HFFc6 (cell line): ENCODE measurements around the gene CRB3. TPM values are rescaled to one million over a fixed set of nuclear protein-coding genes. Genes with fewer than 3 reads are reported as not detected.

Source experiments
- DNase-seq: peaks from one replicate; pipeline ENCODE4 v3.0.0-alpha.2; 2018
- H3K27ac Mint-ChIP-seq: 2 replicates; pipeline ENCODE4 v1.8.0; 2020; ENCODE audit warnings: mild to moderate bottlenecking, mixed read lengths
- H3K27me3 Mint-ChIP-seq: 2 replicates; pipeline ENCODE4 v1.8.0; 2021; ENCODE audit warnings: mild to moderate bottlenecking, moderate library complexity, mixed read lengths; ENCODE audit not compliant: insufficient read depth
- H3K36me3 Mint-ChIP-seq: 2 replicates; pipeline ENCODE4 v1.8.0; 2021; ENCODE audit warnings: low read depth, mixed read lengths
- H3K4me1 Mint-ChIP-seq: 2 replicates; pipeline ENCODE4 v1.8.0; 2020; ENCODE audit warnings: low read depth, mixed read lengths
- H3K4me3 Mint-ChIP-seq: 2 replicates; pipeline ENCODE4 v1.8.0; 2020; ENCODE audit warnings: mild to moderate bottlenecking, moderate library complexity, mixed read lengths
- H3K9me3 Mint-ChIP-seq: 2 replicates; pipeline ENCODE4 v1.8.0; 2020; ENCODE audit warnings: mild to moderate bottlenecking, mixed read lengths
- microRNA-seq: library from miRNA; unstranded; fragments of <30 nt; microRNA quantifications from one replicate; pipeline ENCODE4, GENCODE V29; 2019
- total RNA-seq, 6 experiments: library from RNA; stranded (reverse); fragmentation: NEBNext Ultra II Directional; extraction: Animal tissue kit (Norgen Biotek cat#: 25700); gene quantifications; 2 replicates in 1 of 6; 3 replicates in 5 of 6; pipeline ENCODE4 v1.2.3, GENCODE V29; 2021
- TF ChIP-seq, protein P1 (sequence below): fragments of 200-600 bp; sonication (generic); IDR thresholded peaks from 2 replicates; pipeline ENCODE4 v1.5.0; 2021; ENCODE audit warnings: antibody characterized with exemption, mild to moderate bottlenecking

Gene CRB3
- total RNA-seq, 6 experiments from 2014 or later, result not detected

DNA sequence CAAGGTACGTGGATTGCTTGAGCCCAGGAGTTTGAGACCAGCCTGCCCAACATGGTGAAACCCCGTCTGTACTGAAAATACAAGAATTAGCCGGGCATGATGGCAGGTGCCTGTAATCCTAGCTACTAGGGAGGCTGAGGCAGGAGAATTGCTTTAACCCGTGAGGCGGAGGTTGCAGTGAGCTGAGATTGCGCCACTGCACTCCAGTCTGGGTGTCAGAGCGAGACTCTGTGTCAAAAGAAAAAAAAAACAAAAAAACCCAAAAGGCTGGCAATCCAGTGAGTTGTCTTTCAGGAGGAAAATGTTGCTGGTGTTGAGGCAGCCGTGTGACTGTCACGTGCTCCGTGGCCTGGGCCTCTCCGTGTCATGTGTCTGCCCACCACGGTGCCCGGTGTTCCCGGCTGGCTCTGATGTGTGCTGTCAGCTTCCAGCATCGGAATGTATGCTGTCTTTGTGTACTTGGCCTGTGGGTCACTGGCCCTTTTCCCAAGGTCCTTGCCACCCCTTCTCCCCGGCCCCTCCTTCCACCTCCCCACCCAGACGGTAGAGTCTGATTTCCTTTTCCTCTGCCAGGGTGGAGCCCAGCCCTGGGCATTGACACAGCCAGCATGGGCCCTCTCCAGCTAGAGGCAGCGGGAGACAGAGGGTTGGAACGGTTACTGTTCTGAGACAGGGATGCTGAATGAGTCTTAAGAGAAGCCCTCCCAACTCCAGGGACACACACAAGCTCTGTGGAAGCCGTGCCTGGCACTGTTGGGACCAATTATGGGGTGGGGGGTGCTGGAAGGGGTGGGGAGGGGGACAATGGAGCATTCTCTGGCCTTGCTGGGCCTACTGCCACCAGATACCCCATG, 45.3 kb downstream of the CRB3 start:
- TF ChIP-seq, protein P1, sequence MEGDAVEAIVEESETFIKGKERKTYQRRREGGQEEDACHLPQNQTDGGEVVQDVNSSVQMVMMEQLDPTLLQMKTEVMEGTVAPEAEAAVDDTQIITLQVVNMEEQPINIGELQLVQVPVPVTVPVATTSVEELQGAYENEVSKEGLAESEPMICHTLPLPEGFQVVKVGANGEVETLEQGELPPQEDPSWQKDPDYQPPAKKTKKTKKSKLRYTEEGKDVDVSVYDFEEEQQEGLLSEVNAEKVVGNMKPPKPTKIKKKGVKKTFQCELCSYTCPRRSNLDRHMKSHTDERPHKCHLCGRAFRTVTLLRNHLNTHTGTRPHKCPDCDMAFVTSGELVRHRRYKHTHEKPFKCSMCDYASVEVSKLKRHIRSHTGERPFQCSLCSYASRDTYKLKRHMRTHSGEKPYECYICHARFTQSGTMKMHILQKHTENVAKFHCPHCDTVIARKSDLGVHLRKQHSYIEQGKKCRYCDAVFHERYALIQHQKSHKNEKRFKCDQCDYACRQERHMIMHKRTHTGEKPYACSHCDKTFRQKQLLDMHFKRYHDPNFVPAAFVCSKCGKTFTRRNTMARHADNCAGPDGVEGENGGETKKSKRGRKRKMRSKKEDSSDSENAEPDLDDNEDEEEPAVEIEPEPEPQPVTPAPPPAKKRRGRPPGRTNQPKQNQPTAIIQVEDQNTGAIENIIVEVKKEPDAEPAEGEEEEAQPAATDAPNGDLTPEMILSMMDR, result no peak
- Mint-ChIP-seq H3K27ac (no peak overlapping the region), H3K36me3 (no peaks in the 10 kb centered on the region), H3K9me3 (no peaks in the 10 kb centered on the region), H3K4me3 (no peak overlapping the region), H3K4me1 (no peaks in the 10 kb centered on the region), H3K27me3 (peaks cover 7% of the 10 kb centered on the region)
- no peak for DNase-seq

DNA sequence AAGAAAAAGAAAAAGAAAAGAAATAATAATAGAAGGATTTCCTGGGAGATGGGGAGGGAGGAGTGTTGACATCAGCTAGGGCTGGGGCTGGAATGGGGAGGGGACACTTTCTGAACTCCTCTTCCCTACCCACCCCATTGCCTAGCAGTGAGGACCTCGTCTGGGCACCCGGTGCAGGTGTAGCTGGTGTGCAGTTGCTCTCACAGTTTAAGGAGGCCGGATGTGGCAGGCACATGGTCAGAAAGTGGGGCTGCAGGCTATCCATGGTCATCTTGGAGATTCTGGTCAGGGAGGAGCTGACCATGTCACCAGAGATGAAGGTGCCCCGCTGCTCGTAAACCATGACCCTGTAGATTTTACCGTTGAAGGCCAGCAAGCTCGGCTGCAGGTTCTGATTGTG, 46.5 kb downstream of the CRB3 start:
- Mint-ChIP-seq H3K36me3 (no peaks in the 10 kb centered on the region), H3K4me1 (no peaks in the 10 kb centered on the region), H3K27ac (no peak overlapping the region), H3K9me3 (no peaks in the 10 kb centered on the region), H3K27me3 (peaks cover 9% of the 10 kb centered on the region), H3K4me3 (no peak overlapping the region)
- TF ChIP-seq, protein P1, result no peak
- no peak for DNase-seq

DNA sequence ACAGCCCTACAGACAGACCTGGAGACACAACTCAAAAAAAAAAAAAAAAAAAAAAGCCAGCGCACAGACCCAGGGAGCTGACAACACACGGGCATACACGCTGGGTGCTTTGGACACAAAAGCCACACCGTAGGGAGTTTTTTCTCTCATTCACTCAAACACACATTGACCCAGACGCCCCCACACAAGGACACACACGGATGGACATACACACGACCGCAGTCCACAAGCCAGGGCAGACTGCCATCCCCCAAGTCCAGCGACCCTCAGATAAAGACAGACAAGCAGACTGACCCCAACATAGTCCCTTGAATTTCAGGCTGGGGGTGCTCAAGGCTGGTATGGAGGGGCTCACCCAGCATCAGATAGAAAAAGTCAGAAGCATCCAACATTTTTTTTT, 50.0 kb downstream of the CRB3 start:
- H3K4me3 Mint-ChIP-seq, result no peak overlapping the region
- DNase-seq, result no peak
- peaks cover 21% of the 10 kb centered on the region for H3K4me1 Mint-ChIP-seq
- TF ChIP-seq, protein P1, result no peak
- H3K27me3 Mint-ChIP-seq, result peaks cover 8% of the 10 kb centered on the region
- H3K27ac Mint-ChIP-seq, result no peak overlapping the region
- no peaks in the 10 kb centered on the region for H3K36me3 Mint-ChIP-seq
- no peaks in the 10 kb centered on the region for H3K9me3 Mint-ChIP-seq

GRCh38 chr19:6514926-6515544, 51.0 kb downstream of the CRB3 start:
- H3K4me3 Mint-ChIP-seq, result no peak overlapping the region
- H3K9me3 Mint-ChIP-seq, result no peaks in the 10 kb centered on the region
- TF ChIP-seq, protein P1, result no peak
- peaks cover 10% of the 10 kb centered on the region for H3K27me3 Mint-ChIP-seq
- no peaks in the 10 kb centered on the region for H3K36me3 Mint-ChIP-seq
- DNase-seq, result no peak
- peaks cover 28% of the 10 kb centered on the region for H3K4me1 Mint-ChIP-seq
- H3K27ac Mint-ChIP-seq, result no peak overlapping the region

DNA sequence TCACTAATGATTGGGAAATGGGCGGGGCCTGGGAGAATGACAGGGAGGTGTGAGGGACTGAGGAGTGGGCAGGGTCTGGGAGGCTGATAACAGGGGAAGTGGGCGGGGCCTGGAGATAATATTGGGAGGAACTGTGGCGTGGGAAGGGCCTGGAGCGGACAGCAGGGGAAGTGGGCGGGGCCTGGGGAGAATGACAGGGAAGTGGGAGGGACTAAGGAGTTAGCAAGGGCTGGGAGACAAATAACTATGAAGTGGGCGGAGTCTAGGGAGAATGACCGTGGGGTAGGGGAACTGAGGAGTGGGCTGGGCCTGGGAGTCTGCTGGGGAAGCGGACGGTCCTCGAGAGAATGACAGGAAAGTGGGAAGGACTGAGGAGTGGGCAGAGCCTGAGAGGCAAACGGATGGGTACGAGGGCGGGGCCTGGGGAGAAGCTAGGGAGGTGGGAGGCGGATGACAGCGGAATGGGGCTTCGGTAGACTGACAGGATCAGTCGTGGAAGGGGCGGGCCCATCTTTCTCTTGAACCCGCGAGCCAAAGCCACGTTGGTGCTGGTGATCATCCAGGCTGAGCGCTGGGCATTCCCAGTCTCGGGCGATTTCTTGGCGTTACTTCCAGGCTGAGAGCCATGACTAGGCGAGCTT, 52.1 kb downstream of the CRB3 start:
- H3K27me3 Mint-ChIP-seq, result peaks cover 10% of the 10 kb centered on the region
- peak overlapping the region; percentile 93 for H3K4me3 Mint-ChIP-seq
- peaks cover 32% of the 10 kb centered on the region for H3K4me1 Mint-ChIP-seq
- TF ChIP-seq, protein P1, result no peak
- peak overlapping the region; percentile 78 for H3K27ac Mint-ChIP-seq
- peak; percentile 82 for DNase-seq
- H3K9me3 Mint-ChIP-seq, result no peaks in the 10 kb centered on the region
- no peaks in the 10 kb centered on the region for H3K36me3 Mint-ChIP-seq

Small RNAs within 50 kb of the gene (microRNA-seq; reads per million reads assigned to microRNA genes)
- gene MIR3940, result 266 reads per million, percentile 60 among the genes with 10 or more reads in this experiment

Other genes with a start within 250 kb of the CRB3 start
- 10 to 100 TPM; 54.6 to 69.4 (median 59.5) TPM for gene MLLT1, start 184.3 kb upstream of the CRB3 start, total RNA-seq
- not detected for gene ACER1, start 130.7 kb upstream of the CRB3 start, total RNA-seq
- gene CLPP, start 102.7 kb upstream of the CRB3 start, total RNA-seq, result 100 to 1,000 TPM; 106 to 114 (median 107) TPM
- 10 to 100 TPM; 40.8 to 60.7 (median 47.9) TPM for gene ALKBH7, start 91.5 kb upstream of the CRB3 start, total RNA-seq
- 1 to 10 TPM; 1.1 to 2.0 (median 1.5) TPM for gene PSPN, start 88.3 kb upstream of the CRB3 start, total RNA-seq
- 10 to 100 TPM; 70.4 to 75.1 (median 71.4) TPM for gene GTF2F1, start 71.1 kb upstream of the CRB3 start, total RNA-seq
- gene KHSRP, start 39.5 kb upstream of the CRB3 start, total RNA-seq, result 100 to 1,000 TPM; 259 to 312 (median 301) TPM
- not detected for gene SLC25A41, start 30.5 kb upstream of the CRB3 start, total RNA-seq
- gene SLC25A23, start 4.5 kb upstream of the CRB3 start, total RNA-seq, result 10 to 100 TPM; 15.4 to 25.3 (median 16.8) TPM
- gene DENND1C, start 17.5 kb downstream of the CRB3 start, total RNA-seq, result not detected
- gene TUBB4A, start 38.0 kb downstream of the CRB3 start, total RNA-seq, result not detected
- 1 to 10 TPM in 4 of 6 experiments, under 1 TPM in 2; 0.57 to 3.7 (median 3.2) TPM for gene TNFSF9, start 66.8 kb downstream of the CRB3 start, total RNA-seq
- gene CD70, start 126.9 kb downstream of the CRB3 start, total RNA-seq, result not detected
- gene TNFSF14, start 205.9 kb downstream of the CRB3 start, total RNA-seq, result not detected